Activated T-cell treated with anti-CD3 and anti-CD28 coated beads for 48 hours (primary cell): ENCODE data around the gene PGD.

Experiments
- DNase-seq: peaks from one replicate; pipeline ENCODE4 v3.0.0-alpha.2; 2020; ENCODE audit warnings: low read depth

Gene PGD

DNA sequence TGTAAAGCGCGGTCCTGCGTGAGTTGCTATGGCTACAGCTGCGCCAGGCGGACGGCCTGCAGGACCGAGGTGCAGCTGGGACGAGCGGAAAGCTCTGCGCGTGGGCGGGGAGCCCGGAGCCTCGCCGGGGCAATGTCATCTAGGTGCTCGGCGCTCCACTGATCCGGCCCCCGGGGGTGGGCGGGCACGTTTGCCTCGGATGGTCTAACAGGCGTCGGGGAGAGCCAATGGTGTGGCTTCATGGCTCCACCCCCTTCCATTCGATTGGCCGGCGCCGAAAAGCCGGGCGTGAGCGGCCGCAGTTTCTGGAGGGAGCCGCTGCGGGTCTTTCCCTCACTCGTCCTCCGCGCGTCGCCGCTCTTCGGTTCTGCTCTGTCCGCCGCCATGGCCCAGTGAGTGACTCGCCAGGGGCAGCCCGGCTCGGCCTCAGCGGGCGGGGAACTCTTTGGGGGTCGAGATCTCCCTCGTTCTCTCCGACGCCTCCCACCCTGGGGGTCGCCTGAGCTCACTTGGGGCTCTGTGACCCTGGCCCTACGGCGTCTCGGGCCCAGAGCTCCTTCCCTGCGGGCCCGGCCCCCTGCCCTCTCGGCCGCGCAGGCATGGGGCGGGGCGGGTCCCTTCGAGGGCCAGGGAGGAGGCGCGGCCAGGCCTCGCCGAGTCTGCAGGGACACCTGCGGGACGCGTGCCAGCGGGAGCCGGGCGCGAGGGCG is at the start of gene PGD:
TSS of gene PGD (plus strand) at position 331 of the 710 bp plus-strand sequence. CDS start at position 385, 54 bp downstream.
- peak; percentile 98 for DNase-seq

DNA sequence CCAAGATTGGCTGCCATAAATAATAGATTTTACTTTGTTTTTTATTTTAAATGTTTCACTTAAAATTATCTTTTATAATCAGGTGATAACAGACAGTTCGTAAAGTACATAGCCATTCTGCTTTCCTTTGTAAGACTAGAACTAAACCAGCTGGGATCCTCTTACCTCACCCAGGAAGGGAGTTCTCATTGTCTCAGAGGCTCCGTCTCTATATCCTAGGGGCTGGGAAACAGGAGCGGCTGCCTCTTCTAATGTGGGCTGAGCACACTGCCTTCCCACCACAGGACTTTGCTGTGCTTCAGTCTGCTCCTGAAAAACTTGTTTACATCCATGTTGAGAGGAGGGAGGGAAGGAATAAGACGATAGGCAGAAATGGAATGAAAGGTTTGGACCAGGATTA is 45.6 kb upstream of the PGD start:
- DNase-seq, result no peak

DNA sequence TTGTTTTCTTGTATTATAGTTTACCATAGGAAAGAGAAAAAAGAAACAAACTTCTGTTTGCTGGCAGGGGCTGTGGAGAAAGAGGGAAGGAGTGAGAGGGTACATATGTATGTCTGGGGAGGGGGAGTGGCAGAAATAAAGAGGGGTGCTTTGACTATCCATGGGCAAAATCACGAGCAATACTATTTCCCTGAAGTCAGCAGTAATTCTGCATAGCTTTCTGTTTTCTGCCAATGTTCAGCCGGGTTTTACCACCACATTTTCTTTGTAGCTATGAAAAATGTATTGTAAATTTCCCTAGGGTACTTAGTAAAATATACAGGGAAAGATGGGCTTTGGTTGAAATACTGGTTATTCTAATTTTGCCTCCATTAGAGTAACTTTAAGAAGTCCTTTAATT is 45.2 kb upstream of the PGD start:
- no peak for DNase-seq

DNA sequence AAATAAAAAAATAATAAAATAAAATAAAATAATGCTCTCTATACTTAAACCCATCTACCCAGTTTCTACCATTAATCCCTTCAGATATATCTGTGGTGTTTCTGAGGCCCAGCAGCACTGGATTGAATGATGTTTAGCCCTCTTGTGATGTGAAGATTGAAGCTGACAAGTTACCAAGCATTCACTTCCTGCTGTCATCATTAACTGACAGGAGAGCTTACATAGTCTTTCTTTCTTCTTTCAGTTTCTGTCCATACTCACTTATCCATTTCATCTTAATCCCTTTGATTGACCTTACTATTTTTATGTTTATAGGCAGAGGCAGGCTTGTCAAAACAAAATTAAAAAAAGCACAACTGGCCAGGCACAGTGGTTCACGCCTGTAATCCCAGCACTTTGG is 38.8 kb upstream of the PGD start:
- DNase-seq, result no peak

DNA sequence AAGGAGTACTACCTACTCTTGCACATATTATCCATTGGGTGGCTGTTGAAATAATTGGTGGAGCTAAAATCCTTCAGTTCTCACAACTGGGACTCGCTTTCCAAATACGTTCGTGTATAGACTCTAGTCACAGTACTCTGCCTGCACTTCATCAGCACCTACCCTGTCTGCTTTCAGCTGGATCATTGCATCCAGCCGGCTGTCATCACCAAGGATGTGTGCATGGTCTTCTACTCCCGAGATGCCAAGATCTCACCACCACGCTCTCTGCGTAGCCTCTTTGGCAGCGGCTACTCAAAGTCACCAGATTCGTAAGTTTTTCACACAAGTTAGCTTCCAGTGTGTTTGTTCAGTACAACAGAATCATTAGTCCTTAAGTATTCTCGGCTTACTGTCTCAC is 37.3 kb upstream of the PGD start:
- no peak for DNase-seq

DNA sequence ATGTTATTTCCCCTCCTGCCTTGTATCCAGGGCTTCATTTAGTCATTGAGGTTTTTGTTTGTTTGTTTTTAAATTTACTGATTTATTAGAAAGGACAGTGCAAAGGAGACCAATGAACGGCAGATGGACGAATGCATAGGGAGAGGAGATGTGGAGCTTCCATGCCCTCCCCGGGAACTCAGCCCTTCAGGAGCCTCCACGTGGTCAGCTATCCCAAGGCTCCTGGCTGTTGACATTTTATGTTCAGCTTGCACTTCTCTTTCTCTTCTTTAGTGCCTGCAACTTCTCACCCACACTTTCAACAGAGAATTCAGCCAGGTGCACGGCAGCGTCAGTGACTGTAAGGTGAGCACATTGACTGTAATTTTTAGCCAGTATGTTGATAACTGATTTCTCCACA is 30.7 kb upstream of the PGD start:
- no peak for DNase-seq

DNA sequence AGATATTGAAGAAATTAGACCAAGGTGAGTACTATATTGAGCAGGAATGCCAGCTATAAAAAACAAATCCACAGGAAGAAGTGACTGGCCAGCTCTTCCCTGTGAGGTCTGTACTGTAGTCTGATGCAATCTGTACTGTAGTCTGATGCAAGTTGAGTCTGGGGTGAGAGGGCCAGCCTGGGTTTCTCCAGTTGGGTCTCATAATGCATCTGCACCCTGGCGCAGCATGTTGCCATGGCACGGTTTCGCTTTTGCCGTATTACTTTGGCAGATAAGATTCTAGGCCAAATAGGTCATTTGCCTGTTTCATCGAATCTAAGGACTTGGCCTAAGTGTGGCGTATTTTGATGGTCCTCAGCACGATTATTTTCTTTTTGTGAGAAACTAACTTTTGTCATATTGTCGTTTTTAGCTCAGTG is 24.4 kb upstream of the PGD start:
- no peak for DNase-seq

DNA sequence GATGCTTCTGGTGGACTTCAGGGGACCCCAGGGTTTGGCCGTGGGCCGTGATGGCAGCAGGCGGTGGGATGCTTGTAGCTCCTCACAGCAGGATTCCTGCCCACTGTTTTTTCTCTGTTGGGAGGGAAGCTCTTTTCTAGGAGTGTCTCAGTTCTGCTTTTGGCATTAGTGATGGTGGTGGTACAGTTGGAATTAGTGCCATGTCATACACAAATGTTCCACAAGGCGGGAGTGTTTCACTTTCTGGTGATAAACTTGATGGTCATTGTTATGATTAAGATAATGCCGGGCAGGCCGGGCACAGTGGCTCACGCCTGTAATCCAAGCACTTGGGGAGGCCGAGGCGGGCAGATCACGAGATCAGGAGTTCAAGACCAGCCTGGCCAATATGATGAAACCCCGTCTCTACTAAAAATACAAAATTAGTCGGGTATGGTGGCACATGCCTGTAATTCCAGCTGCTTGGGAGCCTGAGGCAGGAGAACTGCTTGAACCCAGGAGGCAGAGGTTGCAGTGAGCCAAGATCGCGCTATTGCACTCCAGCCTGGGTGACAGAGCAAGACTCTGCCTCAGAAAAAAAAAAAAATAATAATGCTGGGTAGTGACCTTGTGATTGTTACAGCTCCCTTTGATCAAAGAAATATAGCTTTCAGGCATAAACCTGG is 21.4 kb upstream of the PGD start:
- DNase-seq, result peak; percentile 5

DNA sequence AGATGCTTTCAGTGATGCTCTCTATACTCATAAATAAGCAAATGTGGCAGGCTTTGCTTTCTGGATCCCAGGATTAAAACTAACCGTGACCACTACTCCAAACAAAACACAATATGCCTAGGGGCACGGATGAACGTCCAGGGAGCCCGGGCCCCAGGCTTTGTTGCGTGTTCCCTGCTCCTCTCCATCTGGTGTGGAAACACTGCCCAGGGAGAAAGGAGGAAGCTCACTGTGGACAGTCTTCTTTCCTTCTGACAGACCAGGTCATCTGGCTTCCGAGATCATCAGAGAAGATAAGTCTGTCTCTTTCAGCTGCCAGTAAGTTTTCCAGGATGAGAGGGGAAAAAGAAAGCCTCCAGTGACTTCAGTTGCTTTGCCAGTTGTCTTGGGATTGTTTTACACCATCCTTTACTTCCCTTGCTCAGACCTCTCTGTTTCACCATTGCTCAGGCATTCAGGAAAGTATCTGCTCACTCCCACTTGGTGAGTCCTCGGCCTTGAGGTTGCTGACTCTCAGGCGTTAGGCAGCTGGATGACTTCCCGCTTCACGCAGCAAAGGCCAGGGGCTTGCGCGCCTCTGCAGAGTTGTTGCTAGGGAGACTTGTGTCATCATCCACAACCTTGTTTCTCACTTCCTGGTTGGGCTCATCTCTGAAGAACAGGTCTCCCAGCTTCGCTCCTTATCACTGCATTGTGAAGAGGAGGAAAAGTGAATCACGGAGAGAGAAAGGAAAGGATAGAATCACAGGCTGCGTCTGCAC is 20.6 kb upstream of the PGD start:
- no peak for DNase-seq

DNA sequence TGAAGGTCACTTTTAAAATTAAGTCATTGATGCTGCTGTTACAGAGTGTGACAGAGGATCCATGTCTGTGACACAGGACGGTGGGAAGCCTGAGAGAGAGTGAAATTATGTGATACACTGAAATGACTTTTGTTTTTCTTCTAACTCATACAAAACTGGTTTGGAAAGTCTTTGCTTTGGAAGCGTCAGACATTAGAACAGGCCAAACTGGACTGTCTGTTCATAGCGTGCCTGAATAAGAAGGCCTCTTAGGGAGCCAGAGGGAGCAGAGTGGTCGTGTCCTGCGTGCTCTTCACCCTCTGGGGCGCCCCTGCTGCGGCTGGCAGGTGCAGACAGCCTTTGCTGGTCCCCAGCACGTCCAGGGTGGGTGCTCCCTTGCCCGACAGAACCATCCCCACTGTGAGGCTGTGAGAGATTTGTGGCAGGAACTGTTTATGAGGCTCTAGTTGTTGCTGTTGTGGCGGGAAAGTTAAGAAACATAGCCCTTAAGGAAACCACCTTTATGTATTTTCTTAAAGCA is 19.7 kb upstream of the PGD start:
- no peak for DNase-seq

DNA sequence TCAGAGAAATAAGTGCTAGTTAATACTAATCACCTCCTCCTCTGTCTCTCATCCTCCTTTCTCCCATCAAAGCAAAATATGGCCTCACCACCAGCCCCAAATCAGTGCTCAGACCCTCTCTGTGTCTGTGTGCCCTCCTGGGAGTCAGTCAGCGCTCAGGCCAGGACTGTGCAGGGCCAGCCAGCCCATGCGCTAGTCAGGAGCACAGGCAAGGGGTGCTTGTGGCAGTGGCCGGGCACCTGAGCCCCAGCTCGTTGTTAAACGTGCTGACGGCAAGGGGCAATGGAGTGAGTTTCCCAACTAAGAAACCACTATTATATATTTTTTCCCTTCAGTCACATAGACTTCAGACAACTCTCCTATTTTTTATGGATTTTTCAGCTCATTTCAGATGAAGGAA is 19.2 kb upstream of the PGD start:
- DNase-seq, result no peak

DNA sequence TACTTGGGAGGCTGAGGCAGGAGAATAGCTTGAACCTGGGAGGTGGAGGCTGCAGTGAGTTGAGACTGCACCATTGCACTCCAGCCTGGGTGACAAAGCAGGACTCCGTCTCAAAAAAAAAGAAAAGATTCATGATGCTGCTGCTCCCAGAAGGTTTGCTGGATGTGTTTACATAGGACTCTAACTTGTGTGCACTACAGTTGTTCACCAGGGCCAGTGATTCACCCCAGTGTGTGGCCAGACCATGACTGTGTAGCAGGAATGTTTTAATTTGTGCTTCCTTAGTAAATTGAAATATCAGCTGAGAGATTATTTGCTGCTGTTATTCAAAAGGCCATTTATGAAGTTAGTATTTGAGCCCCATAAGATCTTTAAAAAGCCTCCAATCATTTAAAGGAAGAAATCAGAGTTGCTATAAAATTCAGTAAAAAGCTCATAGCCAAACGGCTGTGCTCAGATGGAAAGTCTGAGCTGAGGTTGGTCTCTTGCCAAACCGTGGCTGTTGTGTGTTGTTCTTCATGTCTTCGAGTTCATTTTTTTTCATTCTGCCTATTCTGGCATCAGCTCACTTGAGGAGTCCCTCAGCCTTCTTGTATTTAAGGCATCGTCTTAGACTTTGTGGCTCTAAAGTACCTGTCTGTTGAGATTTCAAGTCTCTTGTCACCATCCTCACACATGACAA is 18.1 kb upstream of the PGD start:
- DNase-seq, result no peak

DNA sequence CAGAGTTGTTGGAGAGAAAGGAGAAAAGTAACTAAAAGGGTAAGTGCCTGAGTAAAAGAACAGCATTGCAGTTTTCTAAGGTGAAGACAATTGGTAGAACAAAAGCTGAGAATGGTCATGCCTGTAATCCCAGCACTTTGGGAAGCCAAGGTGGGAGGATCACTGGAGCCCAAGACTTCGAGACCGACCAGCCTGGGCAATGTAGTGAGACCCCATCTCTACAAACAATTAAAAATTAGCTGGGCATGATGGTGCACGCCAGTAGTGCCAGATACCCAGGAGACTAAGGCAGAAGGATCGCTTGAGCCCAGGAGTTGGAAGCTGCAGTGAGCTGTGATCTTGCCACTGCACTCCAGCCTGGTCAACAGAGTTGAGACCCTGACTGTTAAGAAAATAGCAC is 15.2 kb upstream of the PGD start:
- no peak for DNase-seq

DNA sequence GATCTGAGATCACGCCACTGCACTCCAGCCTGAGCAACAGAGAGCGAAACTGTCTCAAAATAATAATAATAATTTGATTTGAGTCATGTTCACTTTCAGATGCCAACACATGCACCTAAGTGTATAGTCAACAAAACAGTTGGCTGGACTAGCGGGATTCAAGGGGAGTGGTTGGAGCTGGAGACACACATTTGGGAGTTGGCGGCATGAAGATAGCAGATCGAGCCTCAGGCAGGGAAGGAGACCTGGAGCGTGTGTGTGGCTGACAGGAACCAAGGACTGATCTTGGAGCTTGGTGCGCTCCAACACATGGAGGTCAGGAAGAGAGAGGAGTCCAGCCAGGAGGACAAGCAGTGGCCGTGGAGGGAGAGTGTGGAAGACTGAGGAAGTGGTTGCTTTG is 14.6 kb upstream of the PGD start:
- no peak for DNase-seq

DNA sequence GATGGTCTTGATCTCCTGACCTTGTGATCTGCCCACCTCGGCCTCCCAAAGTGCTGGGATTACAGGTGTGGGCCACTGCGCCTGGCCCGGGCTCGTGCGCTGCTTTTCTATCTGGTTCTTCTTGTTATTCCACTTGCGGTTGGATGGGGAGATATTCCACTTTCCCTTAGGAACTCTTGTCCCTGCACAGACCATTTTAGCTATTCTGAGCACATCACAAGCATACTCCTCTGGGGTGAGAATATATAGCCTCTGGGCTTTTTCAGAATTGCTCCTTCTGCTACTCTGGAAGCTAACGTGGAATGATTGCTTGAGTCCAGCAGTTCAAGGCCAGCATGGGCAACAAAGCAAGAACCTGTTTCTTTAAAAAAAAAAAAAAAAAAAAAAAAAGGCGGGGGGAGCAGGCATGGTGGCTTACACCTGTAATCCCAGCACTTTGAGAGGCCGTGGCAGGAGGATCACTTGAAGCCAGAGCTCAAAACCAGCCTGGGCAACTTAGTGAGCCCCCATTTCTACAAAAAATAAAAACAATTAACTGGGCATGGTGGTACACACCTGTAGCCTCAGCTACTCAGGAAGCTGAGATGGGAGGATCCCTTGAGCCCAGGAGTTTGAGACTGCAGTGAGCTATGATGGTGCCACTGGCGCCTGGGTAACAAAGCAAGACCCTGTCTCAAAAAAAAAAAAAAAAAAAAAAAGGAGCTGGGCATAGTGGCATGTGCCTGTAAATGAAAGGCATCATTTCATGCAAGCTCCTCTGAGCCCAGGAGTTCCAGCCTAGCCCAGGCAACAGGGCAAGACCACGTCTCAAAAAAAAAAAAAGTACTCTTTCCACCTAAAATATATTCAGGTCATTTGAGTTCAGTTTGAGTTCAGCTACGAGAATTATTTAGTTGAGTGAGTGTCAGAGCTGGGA is 11.8 kb upstream of the PGD start:
- DNase-seq, result no peak

DNA sequence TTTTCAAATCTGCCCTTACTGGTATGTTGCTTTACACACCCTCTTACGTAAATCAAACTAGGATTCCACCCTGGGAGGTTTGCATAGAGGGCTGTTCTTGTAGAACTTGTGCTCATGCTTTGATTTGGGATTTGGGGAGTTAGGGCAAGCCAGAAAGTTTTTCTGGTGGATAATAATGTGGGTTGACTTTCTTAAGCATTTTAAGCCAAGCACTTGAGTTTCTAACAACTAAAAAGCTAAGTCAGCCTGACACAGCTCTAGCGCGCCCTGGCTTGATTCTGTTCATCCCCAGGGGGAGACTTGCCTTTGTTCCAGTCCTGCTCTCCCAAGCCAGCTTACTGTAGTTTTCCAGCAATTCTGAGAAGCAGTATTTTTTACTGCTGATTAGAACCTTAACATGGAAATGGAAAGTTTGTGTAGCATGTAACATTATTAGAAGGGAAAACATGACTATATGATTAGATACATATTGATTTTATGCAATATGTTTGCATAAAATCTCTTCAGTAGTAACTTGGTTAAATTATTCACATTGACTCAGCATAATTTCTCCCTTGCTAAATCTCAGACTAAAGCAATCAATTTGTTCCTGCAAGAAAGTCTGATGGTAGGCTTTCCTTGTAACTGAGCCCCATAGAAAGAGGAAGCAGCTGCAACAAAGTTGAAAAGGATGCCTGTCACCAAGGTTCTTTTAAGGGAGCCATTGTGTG is 11.0 kb upstream of the PGD start:
- DNase-seq, result no peak

DNA sequence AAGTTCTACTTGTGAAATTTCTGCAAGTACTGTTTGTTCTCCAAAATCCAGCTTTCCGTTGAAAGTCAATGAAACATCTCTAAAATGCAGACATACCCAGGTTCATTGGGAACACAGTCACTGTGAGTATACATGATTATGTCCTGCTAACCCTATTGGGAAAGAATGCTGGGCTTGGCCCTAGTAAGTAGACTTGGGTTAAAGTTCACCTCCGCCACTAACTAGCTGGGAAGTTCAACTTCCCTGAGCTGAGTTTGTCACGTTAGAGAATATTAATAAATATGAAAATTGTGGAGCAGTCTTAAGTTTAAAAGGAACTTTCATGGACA is 10.5 kb upstream of the PGD start:
- DNase-seq, result no peak

DNA sequence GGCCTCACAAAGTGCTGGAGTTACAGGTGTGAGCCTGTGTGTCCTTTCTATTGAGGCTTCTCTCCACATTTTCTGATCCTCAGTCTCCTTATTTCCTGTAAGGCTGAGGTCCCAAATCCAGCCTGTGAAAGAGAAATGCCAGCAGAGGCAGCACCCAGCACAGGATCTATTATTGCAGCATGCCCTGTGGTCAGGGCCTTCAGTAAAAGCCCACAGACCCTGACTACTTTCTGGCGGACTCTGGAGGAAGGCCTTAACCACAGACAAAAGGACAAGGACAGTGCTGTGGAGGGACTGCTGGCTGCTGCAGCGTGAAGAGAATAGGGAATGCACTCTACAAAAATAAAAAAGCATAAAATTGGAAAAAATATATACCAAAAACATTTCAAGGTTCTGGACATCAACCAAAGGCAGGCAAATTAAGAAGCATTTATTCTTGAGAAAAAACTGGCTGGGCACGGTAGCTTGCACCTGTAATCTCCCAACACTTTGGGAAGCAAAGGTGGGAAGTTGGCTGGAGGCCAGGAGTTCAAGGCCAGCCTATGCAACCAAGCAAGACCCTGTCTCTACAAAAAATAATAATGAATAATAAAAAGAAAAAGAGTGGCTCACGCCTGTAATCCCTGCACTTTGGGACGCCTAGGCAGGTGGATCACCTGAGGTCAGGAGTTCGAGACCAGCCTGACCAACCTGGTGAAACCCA is 9.4 kb upstream of the PGD start:
- DNase-seq, result no peak

DNA sequence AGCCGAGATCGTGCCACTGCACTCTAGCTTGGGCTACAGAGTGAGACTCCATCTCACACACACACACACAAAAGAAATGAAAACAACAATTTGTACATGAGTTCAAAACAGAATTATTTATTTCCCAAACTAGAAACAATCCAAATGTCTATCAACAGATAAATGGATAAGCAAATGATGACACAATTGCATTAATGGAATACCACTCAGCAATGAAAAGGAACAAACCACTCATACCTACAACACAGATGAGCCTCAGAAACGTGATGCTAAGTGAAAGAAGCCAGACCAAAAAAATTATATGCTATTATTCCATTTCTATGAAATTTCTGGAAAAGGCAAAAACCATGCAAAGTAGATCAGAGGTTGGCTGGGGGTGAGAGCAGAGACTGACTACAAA is 2.0 kb upstream of the PGD start:
- DNase-seq, result no peak

DNA sequence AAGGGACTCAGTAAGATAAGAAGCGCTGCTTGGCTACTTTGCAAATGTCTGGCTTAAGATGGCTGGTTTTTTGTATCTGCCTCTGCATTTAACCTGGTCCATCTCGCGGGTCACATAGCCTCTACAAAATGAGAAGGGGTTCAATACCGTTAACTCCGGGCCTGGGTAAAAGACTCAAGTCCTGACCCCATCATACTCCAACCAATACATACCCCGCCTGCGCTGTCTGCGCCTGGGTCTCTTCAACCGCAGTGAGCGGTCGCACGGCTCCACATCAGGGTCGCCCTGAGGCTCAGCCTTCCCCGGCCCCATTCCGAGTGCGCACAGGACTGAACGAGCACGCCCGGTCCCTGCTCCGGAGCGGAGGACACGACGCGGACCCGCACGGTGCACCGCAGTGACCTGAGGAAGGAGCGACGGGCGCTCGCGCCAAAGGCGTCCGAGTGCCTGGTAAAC is 558 bp upstream of the PGD start:
- DNase-seq, result no peak
